Heart left ventricle (tissue), 13 donors: ENCODE measurements around the gene ARSB.

ENCODE experiments used
- POLR2A ChIP-seq, 2 donors: fragments of 450-650 bp; IDR thresholded peaks; one replicate each; pipeline ENCODE4 v1.6.1; 2017; ENCODE audit warnings: antibody characterized with exemption in 2 of 2, mild to moderate bottlenecking in 2 of 2, moderate library complexity in 2 of 2
- TF ChIP-seq, protein P1 (sequence below), 12 donors: fragments of 200-600 bp; sonication (generic) in 4 of 12; IDR thresholded peaks; one replicate each; pipeline versions ENCODE4 v1.5.0 to v1.8.0; 2018 to 2022; ENCODE audit warnings: antibody characterized with exemption in 12 of 12, mild to moderate bottlenecking in 5 of 12
- donor health status: ischemic (EF 13 %, LVEDD 7.1; RV severe dilation, severe dysfunction).
- donor health status: DM: no; HTN: yes; CAD: no.
- donor health status: DM: no; HTN: no; CAD: no.
- donor health status: ischemic (EF 25% LVEDD 6.9; RV normal size, moderate dysfunction).
- donor health status: ischemic (EF 25% LVEDD 5.7; RV mildly dilated, moderate dysfunction).
- donor health status: ischemic (EF 35%, LVEDD 5.7; RV mildly dilated, moderate dysfunction).
- donor health status: nonischemic (EF 11% LVEDD 7.7; RV severe dilation, severe dysfunction).
- donor health status: DM: yes; HTN: yes; CAD: no.
- donor health status: PGD.
- donor health status: ischemic (EF 29% LVEDD 5.4; RV normal size, mild dysfunction).
- donor health status: nonischemic (EF 23%, LVEDD 6.1; RV moderate dilation, normal function).

DNA sequence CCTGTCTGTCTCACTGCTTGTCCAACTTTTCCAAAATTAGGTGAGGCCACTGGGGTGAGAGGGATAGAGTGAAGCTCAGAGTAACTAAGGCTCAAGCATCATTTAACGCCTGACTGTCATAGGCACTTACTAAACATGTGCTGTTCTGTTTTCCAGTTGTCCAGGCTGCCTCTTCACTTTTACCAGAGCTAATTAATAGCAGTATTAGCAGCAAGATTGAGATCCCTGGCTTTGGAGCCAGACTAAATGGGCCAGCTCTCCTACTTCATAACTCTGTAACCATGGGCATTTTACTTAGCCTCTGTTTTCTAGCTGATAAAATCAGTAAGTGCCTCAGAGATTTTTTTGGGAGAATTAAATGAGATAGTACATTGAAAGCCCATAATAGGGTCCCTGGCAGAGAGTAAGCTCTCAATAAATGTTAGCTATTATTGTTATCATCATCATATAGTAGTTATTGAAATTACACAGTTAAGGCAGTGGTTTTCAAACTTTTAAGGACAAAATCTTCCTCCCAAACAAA lies 190.4 kb downstream of the ARSB start:
- TF ChIP-seq, protein P1, sequence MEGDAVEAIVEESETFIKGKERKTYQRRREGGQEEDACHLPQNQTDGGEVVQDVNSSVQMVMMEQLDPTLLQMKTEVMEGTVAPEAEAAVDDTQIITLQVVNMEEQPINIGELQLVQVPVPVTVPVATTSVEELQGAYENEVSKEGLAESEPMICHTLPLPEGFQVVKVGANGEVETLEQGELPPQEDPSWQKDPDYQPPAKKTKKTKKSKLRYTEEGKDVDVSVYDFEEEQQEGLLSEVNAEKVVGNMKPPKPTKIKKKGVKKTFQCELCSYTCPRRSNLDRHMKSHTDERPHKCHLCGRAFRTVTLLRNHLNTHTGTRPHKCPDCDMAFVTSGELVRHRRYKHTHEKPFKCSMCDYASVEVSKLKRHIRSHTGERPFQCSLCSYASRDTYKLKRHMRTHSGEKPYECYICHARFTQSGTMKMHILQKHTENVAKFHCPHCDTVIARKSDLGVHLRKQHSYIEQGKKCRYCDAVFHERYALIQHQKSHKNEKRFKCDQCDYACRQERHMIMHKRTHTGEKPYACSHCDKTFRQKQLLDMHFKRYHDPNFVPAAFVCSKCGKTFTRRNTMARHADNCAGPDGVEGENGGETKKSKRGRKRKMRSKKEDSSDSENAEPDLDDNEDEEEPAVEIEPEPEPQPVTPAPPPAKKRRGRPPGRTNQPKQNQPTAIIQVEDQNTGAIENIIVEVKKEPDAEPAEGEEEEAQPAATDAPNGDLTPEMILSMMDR (IDR thresholded peaks at IDR 0.05) = no peak
- TF ChIP-seq POLR2A (IDR thresholded peaks at IDR 0.05) = no peak
